Measurements from ENCODE around the gene MICAL3.

The MICAL3 gene

GRCh38 chr22:17876306-17876831, 148.0 kb downstream of the MICAL3 start:
- TF ChIP-seq SPI1 (IDR thresholded peaks at IDR 0.05; ENCODE audit: borderline replicate concordance, low read depth): no peak
- no peak for TF ChIP-seq GABPA (IDR thresholded peaks at IDR 0.05; ENCODE audit: low read depth)
- no peak for TF ChIP-seq POLR2AphosphoS5 (IDR thresholded peaks at IDR 0.05; ENCODE audit: low read depth)
- no peak for TF ChIP-seq CTCF (IDR thresholded peaks at IDR 0.05; ENCODE audit: insufficient read depth, low read length)
- TF ChIP-seq REST (IDR thresholded peaks at IDR 0.05; ENCODE audit: insufficient replicate concordance, low read depth): no peak
- Histone ChIP-seq H3K4me3 (replicated peaks; ENCODE audit: insufficient read depth, low read length) (no peak overlapping the region), H3K27me3 (ENCODE audit: insufficient read depth, poor library complexity, severe bottlenecking) (no peaks in the 10 kb centered on the region), H3K27ac (replicated peaks) (no peak overlapping the region)
- DNase-seq (ENCODE audit: low read depth in 1 of 2, low spot score in 1 of 2): peak in 1 of 2 experiments; percentile 7

- H3K4me3 ChIP-seq (replicated peaks; ENCODE audit: insufficient read depth, low read length): no peak overlapping the region
- TF ChIP-seq GABPA (IDR thresholded peaks at IDR 0.05; ENCODE audit: low read depth): no peak
- TF ChIP-seq REST (IDR thresholded peaks at IDR 0.05; ENCODE audit: insufficient replicate concordance, low read depth): no peak
- no peak for TF ChIP-seq SPI1 (IDR thresholded peaks at IDR 0.05; ENCODE audit: borderline replicate concordance, low read depth)
- TF ChIP-seq POLR2AphosphoS5 (IDR thresholded peaks at IDR 0.05; ENCODE audit: low read depth): no peak
- no peak for TF ChIP-seq CTCF (IDR thresholded peaks at IDR 0.05; ENCODE audit: insufficient read depth, low read length)
- H3K27me3 ChIP-seq (ENCODE audit: insufficient read depth, poor library complexity, severe bottlenecking): no peaks in the 10 kb centered on the region
- no peak for DNase-seq (ENCODE audit: low read depth in 1 of 2, low spot score in 1 of 2)
- no peak overlapping the region for H3K27ac ChIP-seq (replicated peaks)
Observed at GRCh38 chr22:17875631-17876030, 148.7 kb downstream of the MICAL3 start.

GRCh38 chr22:17875156-17875555, 149.2 kb downstream of the MICAL3 start:
- DNase-seq (ENCODE audit: low read depth in 1 of 2, low spot score in 1 of 2): no peak
- Histone ChIP-seq H3K27me3 (ENCODE audit: insufficient read depth, poor library complexity, severe bottlenecking) (no peaks in the 10 kb centered on the region), H3K27ac (replicated peaks) (no peak overlapping the region), H3K4me3 (replicated peaks; ENCODE audit: insufficient read depth, low read length) (no peak overlapping the region)
- TF ChIP-seq CTCF (IDR thresholded peaks at IDR 0.05; ENCODE audit: insufficient read depth, low read length): no peak

GRCh38 chr22:17874231-17874905, 150.0 kb downstream of the MICAL3 start:
- TF ChIP-seq POLR2AphosphoS5 (IDR thresholded peaks at IDR 0.05; ENCODE audit: low read depth) (no peak), REST (IDR thresholded peaks at IDR 0.05; ENCODE audit: insufficient replicate concordance, low read depth) (no peak), SPI1 (IDR thresholded peaks at IDR 0.05; ENCODE audit: borderline replicate concordance, low read depth) (no peak), GABPA (IDR thresholded peaks at IDR 0.05; ENCODE audit: low read depth) (no peak), CTCF (IDR thresholded peaks at IDR 0.05; ENCODE audit: insufficient read depth, low read length) (no peak)
- no peak overlapping the region for H3K4me3 ChIP-seq (replicated peaks; ENCODE audit: insufficient read depth, low read length)
- H3K27ac ChIP-seq (replicated peaks): no peak overlapping the region
- H3K27me3 ChIP-seq (ENCODE audit: insufficient read depth, poor library complexity, severe bottlenecking): no peaks in the 10 kb centered on the region
- DNase-seq (ENCODE audit: low read depth in 1 of 2, low spot score in 1 of 2): no peak
